OCI-LY1 (cell line): ENCODE data around the gene PTPRU.

Experiments used
- EZH2 ChIP-seq: fragments of 200-600 bp; sonication (generic), shearing (Covaris generic); IDR thresholded peaks from 2 replicates; pipeline ENCODE4 v1.8.0; 2017; ENCODE audit warnings: borderline replicate concordance, mixed run types, mild to moderate bottlenecking, antibody characterized with exemption, low read length, moderate library complexity, mixed read lengths
- TF ChIP-seq, protein P1 (sequence below): fragments of 200-600 bp; sonication (generic), shearing (Covaris generic); IDR thresholded peaks from 2 replicates; pipeline ENCODE4 v1.5.1; 2017; ENCODE audit warnings: mild to moderate bottlenecking, antibody characterized with exemption, low read length, moderate library complexity, mixed read lengths

DNA sequence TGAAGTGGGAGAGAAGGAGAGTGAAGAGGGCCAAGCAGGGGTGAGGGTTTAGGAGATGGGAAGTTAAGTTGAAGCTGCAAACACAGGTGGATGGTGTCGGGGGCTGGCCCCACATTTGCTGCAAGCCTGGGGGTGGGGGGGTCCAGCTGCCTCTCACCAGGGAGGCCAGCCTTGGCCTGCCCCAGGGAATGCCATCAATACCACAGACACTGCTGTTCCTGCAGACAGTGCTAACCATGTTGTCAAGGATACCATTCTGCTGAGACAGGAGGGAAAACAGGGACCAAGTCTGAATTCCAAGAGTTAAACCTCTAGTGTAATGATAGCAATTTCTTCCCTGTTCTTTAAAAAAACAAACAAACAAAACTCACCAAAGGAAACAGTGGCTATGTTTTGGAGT lies 13.6 kb upstream of the PTPRU start:
- TF ChIP-seq, protein P1, sequence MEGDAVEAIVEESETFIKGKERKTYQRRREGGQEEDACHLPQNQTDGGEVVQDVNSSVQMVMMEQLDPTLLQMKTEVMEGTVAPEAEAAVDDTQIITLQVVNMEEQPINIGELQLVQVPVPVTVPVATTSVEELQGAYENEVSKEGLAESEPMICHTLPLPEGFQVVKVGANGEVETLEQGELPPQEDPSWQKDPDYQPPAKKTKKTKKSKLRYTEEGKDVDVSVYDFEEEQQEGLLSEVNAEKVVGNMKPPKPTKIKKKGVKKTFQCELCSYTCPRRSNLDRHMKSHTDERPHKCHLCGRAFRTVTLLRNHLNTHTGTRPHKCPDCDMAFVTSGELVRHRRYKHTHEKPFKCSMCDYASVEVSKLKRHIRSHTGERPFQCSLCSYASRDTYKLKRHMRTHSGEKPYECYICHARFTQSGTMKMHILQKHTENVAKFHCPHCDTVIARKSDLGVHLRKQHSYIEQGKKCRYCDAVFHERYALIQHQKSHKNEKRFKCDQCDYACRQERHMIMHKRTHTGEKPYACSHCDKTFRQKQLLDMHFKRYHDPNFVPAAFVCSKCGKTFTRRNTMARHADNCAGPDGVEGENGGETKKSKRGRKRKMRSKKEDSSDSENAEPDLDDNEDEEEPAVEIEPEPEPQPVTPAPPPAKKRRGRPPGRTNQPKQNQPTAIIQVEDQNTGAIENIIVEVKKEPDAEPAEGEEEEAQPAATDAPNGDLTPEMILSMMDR, result no peak
- TF ChIP-seq EZH2, result no peak
